Fibroblast of mammary gland (primary cell): ENCODE results near the gene MAGI2.

Experiments
- DNase-seq: peaks from one replicate; pipeline ENCODE4 v3.0.0-alpha.2; 2010; ENCODE audit warnings: low read depth
- H3K4me3 ChIP-seq: 2 replicates; pipeline ENCODE4 v1.5.1; 2011; ENCODE audit warnings: low read depth, mild to moderate bottlenecking, low read length, moderate library complexity; ENCODE audit not compliant: control insufficient read depth
- CTCF ChIP-seq: conservative IDR thresholded peaks from 2 replicates; pipeline ENCODE4 v1.5.1; 2011; ENCODE audit warnings: low read depth, low read length, inconsistent platforms; ENCODE audit not compliant: control insufficient read depth, insufficient read depth

Gene MAGI2

GRCh38 chr7:77993838-77994237 lies 1459.6 kb downstream of the MAGI2 start:
- no peak for DNase-seq
- TF ChIP-seq CTCF, result no peak
- H3K4me3 ChIP-seq, result no peak overlapping the region

- no peak for TF ChIP-seq CTCF
- H3K4me3 ChIP-seq, result no peak overlapping the region
- DNase-seq, result no peak
Observed at GRCh38 chr7:77991656-77992055, 1461.8 kb downstream of the MAGI2 start.

GRCh38 chr7:77989981-77990566 lies 1463.4 kb downstream of the MAGI2 start:
- TF ChIP-seq CTCF, result no peak
- no peak overlapping the region for H3K4me3 ChIP-seq
- no peak for DNase-seq

- TF ChIP-seq CTCF, result no peak
- peak; percentile 2 for DNase-seq
- no peak overlapping the region for H3K4me3 ChIP-seq
Observed at GRCh38 chr7:77985974-77986339, 1467.5 kb downstream of the MAGI2 start.

- DNase-seq, result no peak
- H3K4me3 ChIP-seq, result no peak overlapping the region
- TF ChIP-seq CTCF, result no peak
Observed at GRCh38 chr7:77985232-77985973, 1468.1 kb downstream of the MAGI2 start.

GRCh38 chr7:77983973-77984372 lies 1469.5 kb downstream of the MAGI2 start:
- no peak for TF ChIP-seq CTCF
- no peak for DNase-seq
- no peak overlapping the region for H3K4me3 ChIP-seq
